HG02759 (cell line): ENCODE measurements around the gene LIN9.
"Not testable (repeated sequence)": the region's sequence is repeated elsewhere in the genome, so short reads cannot be mapped to it uniquely, and the experiment has no call there.

Experiments used
- ATAC-seq: cut with Tn5 transposase; IDR thresholded peaks from one replicate; pipeline ENCODE4 v1.9.1; 2021; ENCODE audit warnings: mild to moderate bottlenecking, moderate library complexity; ENCODE audit not compliant: unreplicated experiment

The LIN9 gene, protein sequence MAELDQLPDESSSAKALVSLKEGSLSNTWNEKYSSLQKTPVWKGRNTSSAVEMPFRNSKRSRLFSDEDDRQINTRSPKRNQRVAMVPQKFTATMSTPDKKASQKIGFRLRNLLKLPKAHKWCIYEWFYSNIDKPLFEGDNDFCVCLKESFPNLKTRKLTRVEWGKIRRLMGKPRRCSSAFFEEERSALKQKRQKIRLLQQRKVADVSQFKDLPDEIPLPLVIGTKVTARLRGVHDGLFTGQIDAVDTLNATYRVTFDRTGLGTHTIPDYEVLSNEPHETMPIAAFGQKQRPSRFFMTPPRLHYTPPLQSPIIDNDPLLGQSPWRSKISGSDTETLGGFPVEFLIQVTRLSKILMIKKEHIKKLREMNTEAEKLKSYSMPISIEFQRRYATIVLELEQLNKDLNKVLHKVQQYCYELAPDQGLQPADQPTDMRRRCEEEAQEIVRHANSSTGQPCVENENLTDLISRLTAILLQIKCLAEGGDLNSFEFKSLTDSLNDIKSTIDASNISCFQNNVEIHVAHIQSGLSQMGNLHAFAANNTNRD

DNA sequence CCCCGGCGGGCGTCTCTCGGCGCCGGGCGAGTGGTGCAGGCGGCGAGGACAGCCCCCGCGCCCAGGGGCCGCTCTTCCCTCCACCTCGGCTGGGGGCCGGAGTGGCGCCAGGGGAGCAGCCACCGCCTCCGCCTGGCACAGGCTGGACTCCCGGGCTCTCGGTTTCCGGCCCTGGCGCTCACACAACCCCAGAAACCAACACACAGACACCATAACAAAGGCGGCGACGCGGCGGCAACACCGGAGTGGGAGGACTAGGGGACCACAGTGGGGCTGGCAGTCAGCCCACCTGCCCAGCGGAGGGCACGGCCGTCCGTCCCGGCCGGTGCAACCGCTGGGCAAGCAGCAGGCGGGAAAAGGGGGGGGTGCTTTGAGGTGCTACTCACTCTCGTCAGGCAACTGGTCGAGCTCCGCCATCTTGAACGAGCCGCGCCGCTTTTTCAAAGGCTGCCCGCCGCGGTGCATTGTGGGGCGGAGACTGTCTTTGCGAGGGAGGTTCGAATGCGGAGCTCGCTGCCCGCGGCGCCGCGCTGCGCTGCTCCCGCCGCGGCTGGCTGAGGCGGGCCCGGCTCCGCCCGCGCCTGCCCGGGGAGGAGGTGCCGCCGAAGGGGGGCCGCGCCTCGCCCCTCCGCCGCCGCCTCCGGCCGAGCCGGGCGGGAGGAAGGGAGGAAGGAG lies at the start of gene LIN9:
LIN9 (minus strand) TSS at position 442 of the 675 bp plus-strand sequence; CDS start at position 417, 25 bp downstream.
- peak; percentile 74 for ATAC-seq

- ATAC-seq = no peak
Observed at GRCh38 chr1:226357416-226357815, 48.5 kb upstream of the LIN9 start.

DNA sequence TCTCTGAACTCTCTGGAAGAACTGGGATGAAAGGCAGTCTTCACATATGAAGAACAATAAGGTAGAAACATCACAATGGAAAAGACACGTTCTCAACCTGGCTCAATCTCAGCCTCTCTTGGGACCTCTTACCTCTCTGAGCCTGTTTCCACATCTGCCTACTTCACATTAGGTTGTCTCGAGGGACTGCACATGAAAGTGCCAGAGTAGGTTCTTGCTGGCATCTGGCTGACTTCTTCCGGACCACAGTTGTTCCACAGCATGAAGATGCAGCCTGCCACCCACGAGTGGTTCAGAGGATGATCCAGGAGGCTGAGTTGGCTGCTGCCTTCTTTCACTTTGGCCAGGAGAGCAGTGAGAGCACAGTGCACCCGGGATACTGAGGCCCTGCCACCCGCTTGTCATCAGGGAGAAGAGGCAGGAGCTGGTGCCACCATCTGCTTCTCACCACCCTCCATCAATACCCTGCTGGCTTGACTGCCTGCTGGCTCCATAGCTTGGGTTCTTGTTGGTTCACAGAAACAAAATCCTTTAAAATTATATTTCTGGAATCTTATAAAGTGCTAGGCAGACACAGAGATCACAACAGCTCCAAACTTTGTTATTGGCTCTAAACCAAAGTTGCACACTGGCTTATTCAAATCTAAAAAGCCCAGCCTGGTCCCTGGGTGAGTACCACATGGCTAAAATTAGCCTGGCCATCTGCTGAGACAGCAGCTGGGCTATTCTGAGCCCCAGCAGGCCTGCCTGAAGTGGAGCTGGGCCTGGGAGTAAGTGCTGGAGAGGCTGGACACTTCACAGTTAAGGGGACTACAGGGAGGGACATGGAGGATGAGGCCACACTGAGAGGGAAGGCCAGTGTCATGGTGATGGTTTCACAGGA lies 46.9 kb upstream of the LIN9 start:
- ATAC-seq = peak; percentile 56

GRCh38 chr1:226355016-226355415 lies 46.1 kb upstream of the LIN9 start:
- ATAC-seq = no peak

DNA sequence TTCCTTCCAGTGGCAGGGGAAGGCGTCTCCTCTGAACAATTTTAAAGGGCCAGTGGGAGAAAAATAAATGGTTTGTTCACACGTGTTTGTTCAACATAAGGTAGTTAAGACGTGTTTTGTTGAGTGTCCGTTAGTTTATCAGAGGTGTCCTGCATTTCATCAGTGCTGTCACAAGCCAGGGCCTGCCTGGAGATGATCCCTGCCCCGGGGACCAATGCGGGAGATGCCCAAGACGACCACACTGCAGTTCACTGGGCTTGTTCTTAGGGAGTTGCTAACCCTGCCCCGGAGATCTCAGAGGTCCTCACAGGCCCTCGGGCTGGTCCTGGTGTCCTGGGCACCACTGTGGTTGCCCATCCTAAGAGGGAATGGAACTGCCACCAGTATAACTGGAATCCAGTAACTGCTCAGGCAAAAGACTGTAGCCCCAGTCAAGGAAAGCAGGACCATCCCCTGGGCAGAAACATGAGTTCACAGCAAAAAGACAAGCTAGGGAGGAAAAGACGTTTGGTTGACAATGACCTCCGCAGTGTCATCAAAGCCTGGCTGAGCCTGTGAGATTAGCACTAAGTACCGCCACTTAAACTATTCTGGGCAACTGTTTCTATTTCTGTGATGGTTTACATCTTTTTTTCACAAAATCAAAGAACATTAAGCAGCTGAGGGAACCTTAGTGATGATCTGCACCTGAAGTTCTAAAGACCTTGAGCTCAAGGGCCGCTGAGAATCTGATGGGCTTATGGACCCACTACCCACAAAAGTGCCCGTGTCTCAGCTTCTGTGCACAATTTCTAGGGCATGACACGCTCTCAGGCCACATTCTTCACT lies 44.9 kb upstream of the LIN9 start:
- no peak for ATAC-seq

DNA sequence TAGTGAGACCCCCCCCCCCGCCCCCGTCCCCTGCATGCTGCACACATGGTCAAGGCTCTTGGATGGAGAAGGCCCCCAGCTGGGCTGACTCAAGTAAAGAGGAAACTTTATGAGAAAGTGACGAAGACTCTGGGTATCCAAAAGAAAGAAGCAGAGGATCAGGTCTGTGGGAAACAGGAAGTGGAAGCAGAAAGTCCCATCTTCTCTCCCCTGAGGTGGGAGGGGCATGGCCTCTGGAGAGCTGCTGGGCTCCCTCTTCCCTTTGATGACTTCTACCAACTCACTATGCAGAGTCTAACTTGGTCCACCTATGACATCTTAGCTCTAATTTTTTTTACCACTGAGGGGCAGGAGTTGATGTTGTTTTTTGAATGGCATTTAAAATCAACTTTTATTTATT lies 42.7 kb upstream of the LIN9 start:
- ATAC-seq = no peak

DNA sequence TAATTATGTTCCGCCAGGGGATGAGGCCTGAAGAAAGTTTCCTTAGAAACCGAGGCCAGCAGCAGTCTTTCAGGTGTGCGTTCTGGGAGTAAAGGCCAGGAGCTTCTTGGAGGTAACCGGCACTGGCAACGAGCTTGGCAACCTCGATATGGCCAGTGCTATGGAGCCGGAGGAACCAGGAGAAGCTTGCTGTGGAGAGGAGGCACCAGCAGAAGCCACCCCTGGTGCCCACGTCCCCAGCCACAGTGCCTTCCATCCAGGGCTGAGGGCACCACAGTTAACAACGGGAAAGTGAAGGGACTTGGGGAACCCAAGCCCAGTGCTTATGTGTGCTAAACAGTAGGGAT lies 41.5 kb upstream of the LIN9 start:
- no peak for ATAC-seq

DNA sequence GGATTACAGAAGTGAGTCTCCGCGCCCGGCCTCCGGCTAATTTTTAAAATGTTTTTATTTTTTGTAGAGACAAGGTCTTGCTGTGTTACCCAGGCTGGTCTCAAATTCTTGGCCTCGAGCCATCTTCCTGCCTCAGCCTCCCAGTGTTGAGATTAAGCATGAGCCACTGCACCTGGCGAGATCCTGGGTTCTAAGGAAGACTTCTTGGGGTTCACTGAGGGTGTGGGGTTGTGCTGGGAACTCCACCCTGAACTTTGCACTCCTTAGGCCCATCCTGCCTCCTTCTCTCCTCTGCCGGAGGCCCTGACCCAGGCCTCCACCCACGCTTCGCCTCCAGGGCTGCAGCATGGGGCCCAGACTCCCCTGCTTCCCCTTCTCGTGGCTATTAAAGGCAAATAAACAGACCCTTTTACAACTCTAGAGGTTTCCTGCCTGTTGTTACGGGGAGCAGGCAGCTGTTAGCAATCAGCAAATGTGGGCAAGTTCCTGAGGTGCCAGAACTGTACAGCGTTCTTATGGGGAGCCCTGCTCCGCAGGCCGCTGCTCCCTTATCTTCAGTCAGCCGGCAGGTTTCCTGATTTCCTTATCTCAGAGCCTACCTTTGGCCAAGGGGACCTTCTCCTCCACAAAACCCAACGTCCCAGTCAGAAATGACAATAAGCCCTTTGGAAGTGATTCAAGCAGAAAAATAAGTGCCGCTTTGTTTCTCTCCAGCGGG lies 41.0 kb upstream of the LIN9 start:
- ATAC-seq = peak; percentile 77

DNA sequence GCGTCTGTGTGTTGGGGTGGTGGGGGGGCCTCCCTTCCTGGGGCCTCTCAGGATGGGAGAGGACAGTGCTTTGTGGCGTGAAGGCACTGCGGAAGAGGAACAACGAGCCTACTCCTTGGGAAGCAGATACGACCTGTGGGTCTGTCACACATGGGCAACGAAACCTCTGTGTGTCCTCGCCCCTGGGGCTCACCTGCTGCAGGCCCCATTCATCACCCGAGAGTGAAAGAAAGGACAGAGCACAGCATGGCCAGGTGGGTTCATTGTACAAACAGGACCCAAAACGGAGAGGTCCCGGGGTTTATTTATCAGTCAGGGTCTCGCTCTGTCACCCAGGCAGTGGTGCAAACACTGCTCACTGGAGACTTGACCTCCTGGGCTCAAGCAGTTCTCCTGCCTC lies 40.1 kb upstream of the LIN9 start:
- no peak for ATAC-seq

GRCh38 chr1:226344441-226345259 lies 35.7 kb upstream of the LIN9 start:
- peak; percentile 33 for ATAC-seq

- no peak for ATAC-seq
Observed at GRCh38 chr1:226342656-226343055, 33.7 kb upstream of the LIN9 start.

DNA sequence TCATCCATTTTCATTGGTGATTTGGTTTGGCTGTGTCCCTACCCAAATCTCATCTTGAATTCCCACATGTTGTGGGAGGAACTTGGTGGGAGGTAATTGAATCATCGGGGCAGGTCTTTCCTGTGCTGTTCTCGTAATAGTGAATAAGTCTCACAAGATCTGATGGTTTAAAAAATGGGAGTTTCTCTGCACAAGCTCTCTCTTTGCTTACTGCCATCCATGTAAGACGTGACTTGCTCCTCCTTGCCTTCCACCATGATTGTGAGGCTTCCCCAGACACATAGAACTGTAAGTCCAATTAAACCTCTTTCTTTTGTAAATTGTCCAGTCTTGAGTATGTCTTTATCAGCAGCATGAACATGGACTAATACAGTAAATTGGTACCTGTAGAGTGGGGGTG lies 31.1 kb upstream of the LIN9 start:
- ATAC-seq = not testable (repeated sequence)

DNA sequence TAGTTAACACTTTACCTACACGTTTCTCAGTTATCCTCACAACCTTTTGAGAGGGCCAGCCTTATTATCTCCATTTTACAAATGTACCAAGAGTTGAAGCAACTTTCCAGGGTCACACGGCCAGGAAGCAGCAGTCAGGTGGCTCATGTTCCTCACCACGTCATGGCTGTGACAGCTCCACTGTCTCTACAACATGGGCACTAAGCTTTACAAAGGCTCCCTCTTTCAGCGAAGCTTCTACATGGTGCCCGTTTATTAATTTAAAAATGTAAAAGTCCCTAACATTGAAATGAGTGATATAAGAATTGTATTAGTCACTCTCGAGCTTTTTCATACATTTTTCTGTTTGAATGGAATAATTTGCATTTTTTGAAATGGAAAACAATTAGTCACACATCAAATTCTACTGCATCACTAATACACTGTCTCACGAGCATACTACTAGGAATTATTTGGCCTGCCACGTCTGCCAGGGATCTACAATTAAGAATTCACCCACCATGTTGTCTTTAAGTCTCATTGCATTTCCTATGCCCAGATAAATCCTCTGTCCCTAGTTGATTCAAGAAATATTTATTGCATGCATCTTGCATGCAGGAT lies 28.4 kb upstream of the LIN9 start:
- ATAC-seq = no peak

DNA sequence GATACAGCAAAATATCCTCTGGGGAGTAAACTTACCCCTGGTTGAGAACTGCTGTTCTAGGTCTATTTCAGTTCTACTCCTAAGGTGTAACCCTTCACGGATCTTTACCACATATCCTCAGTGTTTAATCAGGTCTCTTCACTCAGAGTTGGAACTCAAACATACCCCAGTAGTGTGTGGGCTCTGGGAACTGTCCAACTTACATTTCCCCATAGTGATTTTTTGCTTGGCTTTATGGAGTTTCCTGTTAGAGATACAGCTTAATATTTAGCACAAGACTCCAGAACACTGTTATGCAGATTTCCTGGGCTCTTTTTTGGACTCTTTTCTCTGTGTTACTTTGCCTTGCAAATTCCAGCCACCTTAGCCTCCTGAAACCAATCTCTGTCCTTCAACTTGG lies 26.7 kb upstream of the LIN9 start:
- ATAC-seq = no peak

GRCh38 chr1:226332947-226333346 lies 24.0 kb upstream of the LIN9 start:
- ATAC-seq = no peak

DNA sequence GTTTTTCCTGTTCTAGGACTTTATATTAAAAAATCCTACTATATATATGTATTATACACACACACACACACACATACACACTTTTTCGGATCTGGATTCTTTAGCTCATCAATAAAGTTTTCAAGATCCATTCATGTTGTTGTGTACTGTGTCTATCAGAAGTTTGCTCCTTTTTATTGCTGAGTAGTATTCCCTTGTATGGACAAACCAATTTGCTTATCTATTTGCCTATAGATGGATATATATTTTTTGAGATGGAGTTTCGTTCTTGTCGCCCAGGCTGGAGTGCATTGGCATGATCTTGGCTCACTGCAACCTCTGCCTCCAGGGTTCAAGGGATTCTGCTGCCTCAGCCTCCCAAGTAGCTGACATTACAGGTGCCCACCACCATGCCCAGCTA lies 20.3 kb upstream of the LIN9 start:
- ATAC-seq = no peak

DNA sequence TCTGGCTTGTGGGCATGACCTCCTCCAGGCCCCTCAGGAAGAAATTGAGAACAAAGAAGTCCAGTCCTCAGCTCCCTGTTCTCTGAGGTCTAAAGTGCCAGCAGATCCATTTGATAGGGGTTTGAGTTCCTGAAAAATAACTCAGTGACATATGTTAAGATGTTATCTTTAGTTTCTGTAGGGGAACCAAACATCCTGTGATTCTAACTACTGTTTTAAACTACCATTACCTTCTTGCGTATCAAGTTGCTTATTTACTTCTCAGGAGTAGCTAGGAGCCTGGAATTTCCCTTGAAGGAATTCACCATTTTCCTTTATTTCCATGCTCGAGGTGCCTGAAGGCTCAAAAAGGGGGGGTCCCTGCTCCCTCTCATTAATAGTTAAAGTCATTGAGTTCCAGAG lies 18.8 kb upstream of the LIN9 start:
- no peak for ATAC-seq

DNA sequence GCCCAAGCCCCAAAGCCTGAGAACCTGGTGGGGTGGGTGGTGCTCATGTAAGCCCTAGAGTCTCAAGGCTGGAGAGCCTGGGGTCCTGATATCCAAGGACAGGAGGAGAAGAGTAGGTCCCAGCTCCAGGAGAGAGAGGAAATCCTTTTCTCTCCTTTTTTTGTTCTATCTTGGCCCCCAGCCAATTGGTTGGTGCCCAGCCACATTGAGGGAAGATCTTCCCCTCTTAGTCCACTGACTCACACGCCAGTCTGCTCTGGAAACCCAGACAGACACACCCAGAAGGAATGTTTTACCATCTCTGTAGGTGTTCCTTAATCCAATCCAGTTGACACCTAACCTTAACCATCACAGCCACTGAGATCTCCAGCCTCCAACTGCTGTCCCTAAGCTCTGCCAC lies 16.2 kb upstream of the LIN9 start:
- no peak for ATAC-seq

- no peak for ATAC-seq
Observed at GRCh38 chr1:226324479-226324878, 15.5 kb upstream of the LIN9 start.
